ENCODE data around the gene ARHGAP18. TPM values are rescaled to one million over a fixed set of nuclear protein-coding genes. Genes with fewer than 3 reads are reported as not detected.

ARHGAP18 gene
- polyA plus RNA-seq, 1 of the 3 experiments (the other 2 are of a cell fraction) = 25.0 TPM

DNA sequence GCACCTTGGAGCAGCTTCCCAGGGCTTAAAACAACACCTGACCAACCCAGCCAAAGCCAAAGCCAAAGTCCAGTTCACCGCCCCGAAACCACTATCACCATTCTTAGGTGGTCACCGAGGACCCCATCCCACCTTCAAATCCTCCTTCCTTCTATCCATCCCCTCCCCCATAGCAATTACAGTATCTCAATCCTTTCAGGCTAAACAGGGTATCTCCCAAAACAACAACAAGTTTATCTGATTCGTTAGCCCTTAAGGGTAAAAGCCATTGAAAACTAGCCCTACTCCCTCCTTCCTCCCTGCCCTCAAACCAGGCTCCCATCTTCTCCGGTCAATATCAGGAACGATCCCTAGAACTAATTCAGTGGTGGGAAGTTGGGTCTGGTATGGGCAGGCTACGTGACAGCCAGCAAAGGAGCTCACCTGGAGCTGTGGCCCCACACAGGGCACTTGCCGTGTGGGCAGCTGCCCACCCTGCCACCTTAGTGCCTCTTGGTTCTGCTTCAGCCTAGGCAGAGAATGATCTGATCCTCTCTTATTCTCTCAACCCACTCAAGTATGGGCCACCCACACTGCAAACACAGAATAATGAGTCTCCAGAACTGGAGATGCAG is 2.0 kb downstream of the ARHGAP18 start (continued):
- TF ChIP-seq TEAD4 (IDR thresholded peaks at IDR 0.05; ENCODE audit: borderline replicate concordance, insufficient read depth) = no peak
- TF ChIP-seq JUND (IDR thresholded peaks at IDR 0.05) = no peak
- TF ChIP-seq EZH2phosphoT487 (IDR thresholded peaks at IDR 0.05; ENCODE audit: borderline replicate concordance, low read depth) = no peak
- TF ChIP-seq, protein P1, sequence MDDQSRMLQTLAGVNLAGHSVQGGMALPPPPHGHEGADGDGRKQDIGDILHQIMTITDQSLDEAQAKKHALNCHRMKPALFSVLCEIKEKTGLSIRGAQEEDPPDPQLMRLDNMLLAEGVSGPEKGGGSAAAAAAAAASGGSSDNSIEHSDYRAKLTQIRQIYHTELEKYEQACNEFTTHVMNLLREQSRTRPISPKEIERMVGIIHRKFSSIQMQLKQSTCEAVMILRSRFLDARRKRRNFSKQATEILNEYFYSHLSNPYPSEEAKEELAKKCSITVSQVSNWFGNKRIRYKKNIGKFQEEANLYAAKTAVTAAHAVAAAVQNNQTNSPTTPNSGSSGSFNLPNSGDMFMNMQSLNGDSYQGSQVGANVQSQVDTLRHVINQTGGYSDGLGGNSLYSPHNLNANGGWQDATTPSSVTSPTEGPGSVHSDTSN (IDR thresholded peaks at IDR 0.05) = no peak
- TF ChIP-seq TAF1 (IDR thresholded peaks at IDR 0.05; ENCODE audit: borderline replicate concordance, low read depth, low read length) = no peak

DNA sequence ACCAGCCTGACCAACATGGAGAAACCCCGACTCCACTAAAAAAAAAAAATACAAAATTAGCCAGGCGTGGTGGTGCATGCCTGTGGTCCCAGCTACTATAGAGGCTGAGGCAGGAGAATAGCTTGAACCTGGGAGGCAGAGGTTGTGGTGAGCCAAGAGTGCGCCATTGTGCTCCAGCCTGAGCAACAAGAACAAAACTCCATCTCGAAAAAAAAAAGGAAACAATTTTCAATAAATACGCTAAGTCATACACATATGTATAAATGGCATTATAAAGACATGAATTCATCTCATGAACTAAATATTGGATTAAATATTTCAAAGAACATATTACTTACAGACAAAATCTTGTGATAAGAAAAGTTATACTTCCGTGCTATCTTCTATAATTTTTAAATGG is 2.9 kb downstream of the ARHGAP18 start:
- Histone ChIP-seq H3K9me2 (no peaks in the 10 kb centered on the region), H2AFZ (ENCODE audit: low read depth) (no peak overlapping the region), H3K4me3 (ENCODE audit: low read depth in 2 of 2, low read length in 1 of 2) (peak overlapping the region in 1 of 2 experiments; percentile 91; a peak in 2 of 4 replicates), H3K79me2 (ENCODE audit: insufficient read depth) (peaks cover 80% of the 10 kb centered on the region), H3K27ac (ENCODE audit: low read depth in 2 of 2, low read length in 1 of 2) (no peak overlapping the region), H3K9me3 (no peaks in the 10 kb centered on the region), H3K4me1 (ENCODE audit: control insufficient read depth in 1 of 2, insufficient read depth in 2 of 2, low read depth in 1 of 2, low read length in 1 of 2) (peaks cover 0 to 24% of the 10 kb centered on the region in 2 experiments; a peak in 1 of 4 replicates), H3F3A (replicated peaks; ENCODE audit: insufficient read depth) (peaks cover 41% of the 10 kb centered on the region), H3K36me3 (replicated peaks in 1 of 2; ENCODE audit: control insufficient read depth in 1 of 2, insufficient read depth in 2 of 2, low read length in 1 of 2) (peaks cover 15 to 34% of the 10 kb centered on the region in 2 experiments), H4K20me1 (ENCODE audit: insufficient read depth) (peaks cover 5% of the 10 kb centered on the region; the same call in 1 of the 2 replicates), H3K9ac (no peak overlapping the region), H3K4me2 (peak overlapping the region; percentile 80), H3K27me3 (ENCODE audit: insufficient read depth) (no peaks in the 10 kb centered on the region)
- ChIA-PET POLR2A (no interaction called here), CTCF (no interaction called here)
- TF ChIP-seq, protein P2, sequence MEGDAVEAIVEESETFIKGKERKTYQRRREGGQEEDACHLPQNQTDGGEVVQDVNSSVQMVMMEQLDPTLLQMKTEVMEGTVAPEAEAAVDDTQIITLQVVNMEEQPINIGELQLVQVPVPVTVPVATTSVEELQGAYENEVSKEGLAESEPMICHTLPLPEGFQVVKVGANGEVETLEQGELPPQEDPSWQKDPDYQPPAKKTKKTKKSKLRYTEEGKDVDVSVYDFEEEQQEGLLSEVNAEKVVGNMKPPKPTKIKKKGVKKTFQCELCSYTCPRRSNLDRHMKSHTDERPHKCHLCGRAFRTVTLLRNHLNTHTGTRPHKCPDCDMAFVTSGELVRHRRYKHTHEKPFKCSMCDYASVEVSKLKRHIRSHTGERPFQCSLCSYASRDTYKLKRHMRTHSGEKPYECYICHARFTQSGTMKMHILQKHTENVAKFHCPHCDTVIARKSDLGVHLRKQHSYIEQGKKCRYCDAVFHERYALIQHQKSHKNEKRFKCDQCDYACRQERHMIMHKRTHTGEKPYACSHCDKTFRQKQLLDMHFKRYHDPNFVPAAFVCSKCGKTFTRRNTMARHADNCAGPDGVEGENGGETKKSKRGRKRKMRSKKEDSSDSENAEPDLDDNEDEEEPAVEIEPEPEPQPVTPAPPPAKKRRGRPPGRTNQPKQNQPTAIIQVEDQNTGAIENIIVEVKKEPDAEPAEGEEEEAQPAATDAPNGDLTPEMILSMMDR (IDR thresholded peaks at IDR 0.05) = no peak
- TF ChIP-seq RAD21 (IDR thresholded peaks at IDR 0.05; ENCODE audit: low read length) = no peak
- TF ChIP-seq FOXM1 (IDR thresholded peaks at IDR 0.05; ENCODE audit: low read depth) = no peak
- TF ChIP-seq GABPA (IDR thresholded peaks at IDR 0.05; ENCODE audit: low read depth) = no peak
- no peak for TF ChIP-seq POLR2AphosphoS5 (IDR thresholded peaks at IDR 0.05; ENCODE audit: low read depth, low read length)
- TF ChIP-seq, protein P3, sequence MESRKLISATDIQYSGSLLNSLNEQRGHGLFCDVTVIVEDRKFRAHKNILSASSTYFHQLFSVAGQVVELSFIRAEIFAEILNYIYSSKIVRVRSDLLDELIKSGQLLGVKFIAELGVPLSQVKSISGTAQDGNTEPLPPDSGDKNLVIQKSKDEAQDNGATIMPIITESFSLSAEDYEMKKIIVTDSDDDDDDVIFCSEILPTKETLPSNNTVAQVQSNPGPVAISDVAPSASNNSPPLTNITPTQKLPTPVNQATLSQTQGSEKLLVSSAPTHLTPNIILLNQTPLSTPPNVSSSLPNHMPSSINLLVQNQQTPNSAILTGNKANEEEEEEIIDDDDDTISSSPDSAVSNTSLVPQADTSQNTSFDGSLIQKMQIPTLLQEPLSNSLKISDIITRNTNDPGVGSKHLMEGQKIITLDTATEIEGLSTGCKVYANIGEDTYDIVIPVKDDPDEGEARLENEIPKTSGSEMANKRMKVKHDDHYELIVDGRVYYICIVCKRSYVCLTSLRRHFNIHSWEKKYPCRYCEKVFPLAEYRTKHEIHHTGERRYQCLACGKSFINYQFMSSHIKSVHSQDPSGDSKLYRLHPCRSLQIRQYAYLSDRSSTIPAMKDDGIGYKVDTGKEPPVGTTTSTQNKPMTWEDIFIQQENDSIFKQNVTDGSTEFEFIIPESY (IDR thresholded peaks at IDR 0.05; ENCODE audit: borderline replicate concordance, low read depth) = no peak
- TF ChIP-seq RXRA (IDR thresholded peaks at IDR 0.05; ENCODE audit: borderline replicate concordance, low read depth) = no peak
- no peak for TF ChIP-seq SIN3A (IDR thresholded peaks at IDR 0.05; ENCODE audit: borderline replicate concordance, low read depth, low read length)
- TF ChIP-seq, protein P4, sequence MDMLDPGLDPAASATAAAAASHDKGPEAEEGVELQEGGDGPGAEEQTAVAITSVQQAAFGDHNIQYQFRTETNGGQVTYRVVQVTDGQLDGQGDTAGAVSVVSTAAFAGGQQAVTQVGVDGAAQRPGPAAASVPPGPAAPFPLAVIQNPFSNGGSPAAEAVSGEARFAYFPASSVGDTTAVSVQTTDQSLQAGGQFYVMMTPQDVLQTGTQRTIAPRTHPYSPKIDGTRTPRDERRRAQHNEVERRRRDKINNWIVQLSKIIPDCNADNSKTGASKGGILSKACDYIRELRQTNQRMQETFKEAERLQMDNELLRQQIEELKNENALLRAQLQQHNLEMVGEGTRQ (IDR thresholded peaks at IDR 0.05; ENCODE audit: borderline replicate concordance, low read depth, low read length) = no peak
- no peak for TF ChIP-seq RFX5 (IDR thresholded peaks at IDR 0.05; ENCODE audit: low read length)
- TF ChIP-seq EP300 (IDR thresholded peaks at IDR 0.05; ENCODE audit: borderline replicate concordance in 1 of 2, low read depth in 1 of 2, low read length in 1 of 2) = no peak
- no peak for TF ChIP-seq RCOR1 (IDR thresholded peaks at IDR 0.05; ENCODE audit: low read length)
- TF ChIP-seq GATA2 (CRISPR knock-in tag; IDR thresholded peaks at IDR 0.05) = no peak
- TF ChIP-seq, protein P1 (IDR thresholded peaks at IDR 0.05) = no peak
- no peak for TF ChIP-seq FOSL2 (IDR thresholded peaks at IDR 0.05; ENCODE audit: borderline replicate concordance, low read depth)
- no peak for TF ChIP-seq TCF12 (IDR thresholded peaks at IDR 0.05)
- TF ChIP-seq SMC3 (IDR thresholded peaks at IDR 0.05; ENCODE audit: low read depth, low read length) = no peak
- TF ChIP-seq YY1 (IDR thresholded peaks at IDR 0.05; ENCODE audit: low read depth) = no peak
- 92% methylated on average over 6 of the region's 6 CpGs for WGBS (ENCODE audit: low lambda C conversion rate)
- DNase-seq = no peak

Data from SK-N-SH (cell line).